KOPT-K1 (cell line): ENCODE measurements around the gene CDH2.

ENCODE experiments used
- H3K27ac ChIP-seq: fragments of 200-600 bp; sonication (generic); 2 replicates; pipeline ENCODE4 v1.5.1; 2016; ENCODE audit warnings: antibody characterized with exemption, mild to moderate bottlenecking, low read depth, low read length; ENCODE audit not compliant: poor library complexity, severe bottlenecking
- H3K36me3 ChIP-seq: fragments of 200-600 bp; sonication (generic); 2 replicates; pipeline ENCODE4 v1.5.1; 2017; ENCODE audit warnings: antibody characterized with exemption, mild to moderate bottlenecking, low read length, moderate library complexity; ENCODE audit not compliant: insufficient read depth
- H3K9me3 ChIP-seq: fragments of 200-600 bp; sonication (generic); 2 replicates; pipeline ENCODE4 v1.5.1; 2017; ENCODE audit warnings: antibody characterized with exemption, low read length, mild to moderate bottlenecking; ENCODE audit not compliant: insufficient read depth, poor library complexity, severe bottlenecking

Gene CDH2

DNA sequence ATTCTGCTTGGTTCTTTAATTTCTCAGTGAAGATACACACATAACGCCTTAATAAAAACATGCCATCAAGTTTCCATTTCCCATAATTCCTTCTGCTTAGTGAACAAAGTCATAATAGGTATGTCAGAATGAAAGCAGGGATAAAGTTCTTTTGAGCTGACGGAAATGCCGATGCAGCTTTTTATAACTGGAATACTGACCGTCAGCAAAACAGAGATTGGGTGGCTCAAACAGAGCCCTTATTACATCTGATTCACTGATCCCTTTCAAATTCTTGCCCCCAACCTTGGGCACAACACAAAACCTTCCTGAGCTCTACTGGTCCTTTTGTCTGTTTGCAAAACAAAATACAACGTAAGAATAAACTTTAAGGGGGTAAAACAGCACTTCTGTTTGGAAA is 140.4 kb downstream of the CDH2 start:
- no peaks in the 10 kb centered on the region for H3K9me3 ChIP-seq
- H3K36me3 ChIP-seq = no peaks in the 10 kb centered on the region
- H3K27ac ChIP-seq = no peak overlapping the region

- Histone ChIP-seq H3K9me3 (no peaks in the 10 kb centered on the region), H3K27ac (no peak overlapping the region), H3K36me3 (no peaks in the 10 kb centered on the region)
These were observed 142.4 kb downstream of the CDH2 start for GRCh38 chr18:28034567-28034966.

- H3K9me3 ChIP-seq = no peaks in the 10 kb centered on the region
- H3K27ac ChIP-seq = no peak overlapping the region
- no peaks in the 10 kb centered on the region for H3K36me3 ChIP-seq
These were observed 144.8 kb downstream of the CDH2 start for GRCh38 chr18:28032177-28032576.

GRCh38 chr18:28030458-28030857 is 146.5 kb downstream of the CDH2 start:
- Histone ChIP-seq H3K36me3 (no peaks in the 10 kb centered on the region), H3K9me3 (no peaks in the 10 kb centered on the region), H3K27ac (no peak overlapping the region)

DNA sequence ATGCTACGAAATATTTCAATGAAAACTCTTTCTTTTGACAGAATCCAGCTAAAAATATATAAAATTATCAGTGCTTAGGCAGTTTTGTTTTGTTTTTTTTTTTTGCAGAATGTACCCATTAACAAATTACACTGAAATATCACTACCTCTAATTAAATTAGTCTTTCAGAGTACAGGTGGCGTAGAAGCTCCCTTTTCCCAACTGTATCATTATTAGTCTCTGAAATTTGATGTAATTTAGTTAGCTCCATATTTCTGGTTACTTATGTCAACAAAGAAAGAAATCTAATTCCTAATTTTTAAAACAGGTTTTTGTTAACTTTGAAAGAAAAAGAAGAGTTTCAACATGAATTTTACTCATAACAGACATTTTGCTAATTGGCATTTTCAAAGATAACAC is 149.2 kb downstream of the CDH2 start:
- Histone ChIP-seq H3K9me3 (no peaks in the 10 kb centered on the region), H3K27ac (no peak overlapping the region), H3K36me3 (no peaks in the 10 kb centered on the region)

GRCh38 chr18:28019425-28020108 is 157.4 kb downstream of the CDH2 start:
- Histone ChIP-seq H3K36me3 (no peaks in the 10 kb centered on the region), H3K27ac (no peak overlapping the region), H3K9me3 (no peaks in the 10 kb centered on the region)

- Histone ChIP-seq H3K36me3 (no peaks in the 10 kb centered on the region), H3K27ac (no peak overlapping the region), H3K9me3 (no peaks in the 10 kb centered on the region)
These were observed 158.6 kb downstream of the CDH2 start for GRCh38 chr18:28018351-28018750.

- Histone ChIP-seq H3K36me3 (no peaks in the 10 kb centered on the region), H3K9me3 (no peaks in the 10 kb centered on the region), H3K27ac (no peak overlapping the region)
These were observed 161.3 kb downstream of the CDH2 start for GRCh38 chr18:28015671-28016070.

- Histone ChIP-seq H3K36me3 (no peaks in the 10 kb centered on the region), H3K27ac (no peak overlapping the region), H3K9me3 (no peaks in the 10 kb centered on the region)
These were observed 163.9 kb downstream of the CDH2 start for GRCh38 chr18:28013066-28013465.

DNA sequence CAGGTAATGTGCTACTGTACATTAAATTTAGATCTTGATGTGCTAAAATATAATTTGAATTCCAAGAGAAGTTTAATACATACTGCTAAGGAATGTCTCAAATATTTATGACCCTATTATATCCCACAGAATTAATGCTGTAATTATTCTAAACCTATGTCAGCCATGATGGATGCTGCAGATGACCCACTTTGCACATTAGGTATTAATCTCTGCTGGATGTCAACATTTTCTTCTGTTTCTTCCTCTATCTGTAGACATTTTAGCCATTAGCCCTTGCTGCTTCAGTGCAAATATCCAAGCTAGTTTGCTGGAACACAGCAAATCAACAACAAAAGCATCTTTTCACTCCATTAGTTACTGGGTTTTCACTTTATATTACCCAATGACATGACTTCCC is 164.6 kb downstream of the CDH2 start:
- Histone ChIP-seq H3K36me3 (no peaks in the 10 kb centered on the region), H3K9me3 (no peaks in the 10 kb centered on the region), H3K27ac (no peak overlapping the region)

DNA sequence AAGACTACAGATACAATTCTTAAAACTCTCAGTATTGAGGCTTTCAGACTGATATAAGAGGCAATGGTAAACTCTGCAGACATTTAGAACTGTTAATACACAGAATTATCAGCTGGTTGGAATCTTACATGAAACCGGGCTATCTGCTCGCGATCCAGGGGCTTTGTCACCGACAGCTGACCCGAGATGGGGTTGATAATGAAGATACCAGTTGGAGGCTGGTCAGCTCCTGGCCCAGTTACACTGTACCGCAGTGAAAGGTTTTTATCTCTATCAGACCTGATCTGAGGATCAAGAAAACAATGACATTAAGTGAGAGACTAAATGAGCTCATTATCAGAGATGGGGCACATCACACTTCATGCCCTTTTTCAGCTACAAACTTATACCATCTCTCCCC is 167.3 kb downstream of the CDH2 start:
- Histone ChIP-seq H3K9me3 (no peaks in the 10 kb centered on the region), H3K36me3 (no peaks in the 10 kb centered on the region), H3K27ac (no peak overlapping the region)

- Histone ChIP-seq H3K36me3 (no peaks in the 10 kb centered on the region), H3K9me3 (no peaks in the 10 kb centered on the region), H3K27ac (no peak overlapping the region)
These were observed 169.1 kb downstream of the CDH2 start for GRCh38 chr18:28007841-28008240.

GRCh38 chr18:28005164-28005563 is 171.8 kb downstream of the CDH2 start:
- no peaks in the 10 kb centered on the region for H3K9me3 ChIP-seq
- no peak overlapping the region for H3K27ac ChIP-seq
- H3K36me3 ChIP-seq = no peaks in the 10 kb centered on the region

DNA sequence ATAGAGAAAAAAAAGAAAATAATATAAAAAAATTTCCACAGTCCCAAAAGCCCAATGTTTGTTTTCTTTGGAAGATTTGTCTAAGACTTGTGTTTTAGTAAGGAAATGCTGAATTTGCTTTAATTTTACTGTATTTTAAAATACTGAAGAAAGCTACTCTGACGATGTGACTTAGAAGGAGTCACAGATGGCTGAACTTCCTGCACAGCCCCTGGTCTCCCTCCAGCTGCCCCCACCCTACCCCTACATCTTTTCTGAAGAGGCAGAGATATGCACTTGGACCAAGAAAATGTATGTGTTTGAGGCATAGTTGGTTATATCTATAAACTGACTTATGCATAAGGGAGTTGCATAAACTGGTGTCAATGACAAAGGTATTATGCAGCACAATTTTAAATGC is 172.3 kb downstream of the CDH2 start:
- no peaks in the 10 kb centered on the region for H3K36me3 ChIP-seq
- no peak overlapping the region for H3K27ac ChIP-seq

DNA sequence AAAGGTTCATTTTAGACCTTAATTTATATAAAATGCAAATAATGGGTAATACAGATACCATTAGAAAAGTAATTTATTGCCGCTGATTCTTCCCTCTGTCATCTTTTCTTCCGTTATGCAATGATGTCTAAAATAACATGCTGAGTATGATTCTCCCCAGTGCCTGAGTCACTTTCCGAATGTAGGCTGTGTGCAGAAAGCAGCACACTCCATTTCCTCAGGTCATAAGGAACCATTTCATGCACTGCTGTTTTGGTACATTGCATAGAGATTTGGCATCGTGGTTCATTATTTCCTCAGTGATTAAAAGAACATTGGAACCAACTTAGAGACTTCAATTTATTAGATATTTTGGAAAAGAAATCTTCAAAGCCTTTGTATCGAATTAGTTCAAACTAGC is 173.5 kb downstream of the CDH2 start:
- Histone ChIP-seq H3K27ac (no peak overlapping the region), H3K36me3 (no peaks in the 10 kb centered on the region), H3K9me3 (no peaks in the 10 kb centered on the region)

More for the DNA sequence above, 172.3 kb downstream of the CDH2 start:
- no peaks in the 10 kb centered on the region for H3K9me3 ChIP-seq

- Histone ChIP-seq H3K36me3 (no peaks in the 10 kb centered on the region), H3K9me3 (no peaks in the 10 kb centered on the region), H3K27ac (no peak overlapping the region)
These were observed 174.1 kb downstream of the CDH2 start for GRCh38 chr18:28002841-28003240.
